NCI-H2171 (cell line): ENCODE data around the gene RBMS3.

Experiments used
- DNase-seq: peaks from one replicate; lab custom pipeline; 2025; lab: John Stamatoyannopoulos, UW

Gene RBMS3

DNA sequence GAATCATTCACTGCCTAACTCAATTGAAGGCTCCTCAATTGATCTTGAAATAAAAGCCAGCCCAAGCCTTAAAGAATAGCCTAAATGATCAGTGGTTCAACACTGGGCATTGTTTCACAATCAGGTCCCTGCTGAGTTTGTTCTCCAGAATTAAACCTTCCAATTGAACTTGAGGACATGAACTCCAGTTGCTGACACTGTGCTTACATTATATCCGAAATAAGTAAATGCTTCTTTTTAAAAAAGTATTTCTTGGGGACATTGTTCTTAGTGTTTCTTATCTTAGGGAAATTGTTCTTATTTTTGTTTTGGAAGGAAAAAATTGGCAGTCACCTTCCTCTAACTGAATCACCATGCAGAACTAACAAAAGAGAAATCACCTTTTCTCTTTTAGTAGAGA is 450.2 kb downstream of the RBMS3 start:
- no peak for DNase-seq

DNA sequence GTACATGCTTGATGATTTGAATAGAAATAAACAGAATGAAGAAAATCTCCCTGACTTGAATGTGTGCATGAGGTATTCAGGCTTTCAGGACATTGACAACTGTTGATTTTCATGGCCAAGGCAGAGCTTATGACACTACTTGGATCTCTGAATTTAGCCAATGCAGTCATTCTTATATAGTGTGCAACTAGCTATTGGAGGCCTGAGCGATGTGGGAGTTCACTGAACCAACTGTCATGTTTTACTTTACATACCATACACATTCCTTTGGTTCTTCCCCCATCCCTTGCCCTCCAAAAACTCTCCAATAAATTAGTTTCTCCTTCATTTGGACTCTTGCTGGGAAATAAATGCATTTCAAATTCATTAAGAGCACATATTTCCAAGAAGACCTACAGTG is 460.4 kb downstream of the RBMS3 start:
- no peak for DNase-seq

- no peak for DNase-seq
Observed at GRCh38 chr3:29745232-29745870, 464.5 kb downstream of the RBMS3 start.

- DNase-seq: no peak
Observed at GRCh38 chr3:29746163-29746760, 465.4 kb downstream of the RBMS3 start.

GRCh38 chr3:29747991-29748390 is 467.1 kb downstream of the RBMS3 start:
- DNase-seq: no peak

GRCh38 chr3:29751647-29752314 is 470.9 kb downstream of the RBMS3 start:
- DNase-seq: no peak

GRCh38 chr3:29754346-29754745 is 473.5 kb downstream of the RBMS3 start:
- no peak for DNase-seq

DNA sequence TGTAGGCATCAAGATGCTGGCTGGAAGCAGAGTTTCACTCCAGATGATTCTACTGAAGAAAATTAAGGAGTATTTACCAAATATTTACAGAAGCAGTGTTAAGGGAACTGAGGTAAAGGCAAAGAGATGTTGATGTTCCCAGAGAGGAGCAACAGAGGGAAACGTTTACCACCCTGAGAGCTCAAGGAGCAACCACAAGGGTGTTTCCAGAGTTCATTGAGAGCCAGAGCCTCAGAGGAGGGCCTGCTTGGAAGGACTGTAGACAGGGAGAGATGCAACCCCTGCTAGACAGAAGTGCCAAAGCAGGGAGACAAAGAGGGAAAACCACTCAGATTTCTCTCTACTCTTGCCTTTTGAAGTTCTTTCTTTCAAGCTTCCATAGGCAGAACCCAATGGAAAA is 474.5 kb downstream of the RBMS3 start:
- no peak for DNase-seq

DNA sequence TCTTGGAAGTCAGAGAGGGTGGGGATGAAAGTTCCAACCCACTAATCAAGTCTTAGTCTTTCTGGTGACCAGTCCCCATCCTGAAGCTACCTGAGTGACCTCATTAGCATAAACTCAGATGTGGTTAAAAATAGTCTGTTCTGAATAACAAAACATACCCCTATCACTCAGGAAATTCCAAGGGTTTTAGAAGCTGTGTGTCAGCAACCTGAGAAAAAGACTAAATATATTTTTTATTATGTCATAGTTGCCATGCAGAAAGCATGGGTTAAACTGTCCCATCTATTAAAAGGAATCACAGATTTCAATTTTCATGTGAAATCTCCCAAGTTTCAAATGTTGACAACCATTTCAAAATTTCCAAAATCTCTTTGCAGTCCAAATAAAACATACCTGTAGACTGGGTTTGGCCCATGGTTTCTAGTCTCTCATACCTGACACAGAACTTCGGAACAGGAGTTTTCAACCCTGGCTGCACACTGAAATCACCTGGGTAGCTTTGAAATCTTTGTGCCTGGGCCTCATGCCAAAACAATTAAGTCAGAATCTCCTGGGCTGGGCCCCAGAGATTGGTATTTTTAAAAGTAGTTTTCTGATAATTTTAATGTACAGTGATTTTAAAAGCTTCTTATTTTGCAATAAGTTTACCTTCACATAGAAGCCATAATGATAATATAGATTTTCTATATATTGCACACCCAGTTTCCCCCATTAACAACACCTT is 476.3 kb downstream of the RBMS3 start:
- no peak for DNase-seq

- no peak for DNase-seq
Observed at GRCh38 chr3:29758108-29758433, 477.2 kb downstream of the RBMS3 start.

- DNase-seq: no peak
Observed at GRCh38 chr3:29758434-29759322, 477.8 kb downstream of the RBMS3 start.

- peak; percentile 66 for DNase-seq
Observed at GRCh38 chr3:29759411-29760225, 478.7 kb downstream of the RBMS3 start.

DNA sequence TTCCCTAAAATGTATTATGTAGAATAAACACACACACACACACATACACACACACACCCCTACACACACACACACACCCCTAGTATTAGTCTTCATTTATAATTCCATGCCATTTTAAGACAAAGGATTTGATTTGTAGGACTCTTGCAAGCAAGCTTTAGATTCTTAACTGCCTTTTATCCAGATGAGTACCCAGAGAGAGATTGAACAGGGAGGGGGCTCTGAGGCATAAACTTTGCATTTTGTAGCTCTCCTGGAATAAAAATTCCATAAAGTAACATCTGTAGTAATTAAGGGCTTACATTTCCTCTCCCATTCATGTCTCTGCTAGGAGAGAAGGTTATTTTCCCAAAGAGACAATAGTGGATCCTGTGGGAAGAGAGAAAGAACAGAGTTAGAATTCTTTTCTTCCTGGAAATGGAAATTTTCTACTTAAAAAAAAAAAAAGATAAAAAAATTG is 479.4 kb downstream of the RBMS3 start:
- DNase-seq: no peak

DNA sequence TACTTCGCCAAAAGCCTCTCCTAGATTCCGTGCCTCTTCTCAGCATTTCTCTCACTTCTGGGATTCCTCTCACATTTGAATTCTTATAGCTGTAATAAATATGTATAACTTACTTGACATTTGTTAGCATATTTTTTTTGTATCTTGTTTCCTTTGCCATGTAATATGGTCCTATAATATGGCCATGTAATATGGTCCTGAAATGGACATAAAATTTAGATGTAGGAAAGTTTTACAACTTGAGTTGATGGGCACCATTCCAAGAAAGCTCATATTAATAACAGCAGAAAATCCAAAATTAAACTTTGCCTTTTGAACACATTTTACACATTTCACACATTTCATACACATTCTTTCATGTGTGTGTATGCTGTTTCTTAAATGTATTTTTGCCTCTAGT is 480.6 kb downstream of the RBMS3 start:
- DNase-seq: no peak

DNA sequence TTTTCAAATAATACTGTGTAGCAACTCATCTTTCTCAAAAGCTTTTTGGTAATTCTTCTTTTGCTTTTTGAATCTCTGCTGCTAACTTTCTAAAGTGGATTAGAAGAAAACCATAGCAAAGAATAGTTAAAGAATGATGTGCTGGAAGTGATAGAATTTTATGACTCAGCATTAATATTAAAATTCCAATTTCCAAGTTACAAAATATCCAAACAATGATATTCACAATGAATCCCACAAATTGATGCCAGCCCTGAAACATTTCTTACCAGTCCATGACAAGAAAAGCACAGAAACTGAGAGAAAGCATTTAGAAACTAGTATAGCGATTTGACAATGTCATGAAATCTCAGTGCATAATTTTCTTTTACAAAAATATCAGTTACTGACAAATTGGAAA is 482.2 kb downstream of the RBMS3 start:
- no peak for DNase-seq

DNA sequence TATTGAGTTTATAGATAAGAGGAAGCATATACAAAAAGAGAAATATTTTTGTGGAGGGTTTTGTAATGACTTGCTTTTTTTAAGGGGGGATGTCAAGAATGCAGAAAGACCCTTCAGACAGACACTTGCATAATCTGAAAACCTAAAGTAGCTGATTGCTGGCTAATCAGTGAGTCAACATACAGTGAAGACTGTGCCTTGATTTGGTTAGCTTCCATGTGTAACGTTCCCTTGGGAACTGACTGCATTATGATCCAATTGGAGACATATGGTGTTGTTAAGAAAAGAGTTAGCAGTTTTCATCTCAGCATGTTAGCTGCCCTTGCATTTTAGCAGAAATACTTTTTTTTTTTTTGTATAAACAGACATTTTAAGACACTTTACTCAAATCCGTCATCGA is 483.2 kb downstream of the RBMS3 start:
- DNase-seq: peak; percentile 86

- DNase-seq: peak; percentile 71
Observed at GRCh38 chr3:29764603-29765254, 483.9 kb downstream of the RBMS3 start.

DNA sequence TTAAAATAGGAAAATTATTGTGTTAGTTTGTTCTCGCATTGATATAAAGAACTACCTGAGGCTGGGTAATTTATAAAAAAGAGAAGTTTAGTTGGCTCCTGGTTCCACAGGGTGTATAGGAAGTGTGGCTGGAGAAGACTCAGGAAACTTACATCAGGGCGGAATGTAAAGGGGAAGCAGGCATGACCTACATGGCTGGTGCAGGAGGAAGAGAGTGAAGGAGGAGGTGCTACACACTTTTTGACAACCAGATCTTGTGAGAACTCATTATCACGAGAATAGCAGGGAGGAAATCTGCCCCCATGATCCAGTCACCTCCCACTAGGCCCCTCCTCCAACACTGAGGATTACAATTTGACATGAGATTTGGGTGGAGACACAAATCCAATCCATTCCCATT is 490.7 kb downstream of the RBMS3 start:
- no peak for DNase-seq

DNA sequence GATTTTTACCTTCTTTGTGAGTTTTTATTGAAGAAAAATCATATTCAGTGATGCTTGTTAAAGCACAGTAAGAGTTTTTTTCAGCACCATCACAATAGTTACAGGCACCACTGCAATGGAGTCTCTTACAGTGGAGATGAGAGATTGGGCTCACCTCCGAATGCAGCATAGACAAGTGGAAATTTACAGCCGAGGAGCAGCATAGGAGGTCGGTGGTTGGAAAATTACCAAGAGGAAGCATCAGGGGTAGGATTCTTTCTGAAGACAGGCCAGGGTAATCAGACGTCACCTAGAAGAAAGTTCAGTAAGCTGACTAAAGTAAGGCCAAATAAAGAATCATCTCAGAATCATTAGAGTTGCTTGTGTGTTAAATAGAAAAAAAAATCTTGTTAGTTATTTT is 491.6 kb downstream of the RBMS3 start:
- DNase-seq: no peak

- no peak for DNase-seq
Observed at GRCh38 chr3:29773481-29773880, 492.6 kb downstream of the RBMS3 start.

GRCh38 chr3:29775340-29775739 is 494.5 kb downstream of the RBMS3 start:
- no peak for DNase-seq
